Aorta (tissue), 5 donors: ENCODE results near the gene TRRAP. TPM values are rescaled to one million over a fixed set of nuclear protein-coding genes. Genes with fewer than 3 reads are reported as not detected.

Experiments used
- ATAC-seq: fragments of 200-7000 bp; cut with Tn5 transposase; one replicate; pipeline ENCODE4 v1.9.1; 2022; ENCODE audit warnings: moderate library complexity; ENCODE audit not compliant: low FRiP score
- DNase-seq, 2 donors: peaks; one replicate each; pipeline ENCODE4 v3.0.0-alpha.2; 2020
- H3K27ac ChIP-seq, 2 donors: one replicate each; pipeline ENCODE4 v1.5.1; 2013; ENCODE audit warnings: low read length in 2 of 2, mild to moderate bottlenecking in 2 of 2, moderate library complexity in 2 of 2, control low read depth in 1 of 2, inconsistent platforms in 1 of 2, low read depth in 1 of 2
- H3K27me3 ChIP-seq, 2 donors: one replicate each; pipeline ENCODE4 v1.6.1; 2013; ENCODE audit warnings: control low read depth in 1 of 2, low read length in 1 of 2, mild to moderate bottlenecking in 1 of 2, moderate library complexity in 1 of 2; ENCODE audit not compliant: insufficient read depth in 2 of 2, control insufficient read depth in 1 of 2
- H3K36me3 ChIP-seq, 2 donors: one replicate each; pipeline ENCODE4 v1.6.1; 2013; ENCODE audit warnings: control low read depth in 1 of 2, low read length in 1 of 2, mild to moderate bottlenecking in 1 of 2; ENCODE audit not compliant: insufficient read depth in 2 of 2, control insufficient read depth in 1 of 2
- H3K4me1 ChIP-seq, 2 donors: one replicate each; pipeline ENCODE4 v1.6.1; 2013; ENCODE audit warnings: low read length in 2 of 2, control low read depth in 1 of 2, mild to moderate bottlenecking in 1 of 2, moderate library complexity in 1 of 2; ENCODE audit not compliant: insufficient read depth in 2 of 2, control insufficient read depth in 1 of 2
- H3K4me3 ChIP-seq, 2 donors: one replicate each; pipeline ENCODE4 v1.5.1; 2013; ENCODE audit warnings: low read length in 2 of 2, control low read depth in 1 of 2, mild to moderate bottlenecking in 1 of 2
- H3K9me3 ChIP-seq: one replicate; pipeline ENCODE4 v1.6.1; 2013; ENCODE audit warnings: mild to moderate bottlenecking, low read length; ENCODE audit not compliant: control insufficient read depth
- WGBS, 2 donors: extraction: QIAGEN DNeasy Blood & Tissue Kit; methylation state at CpG; one replicate each; pipeline ENCODE4 v1.1.7; 2013; 5-methylcytosine and 5-hydroxymethylcytosine counted together
- intact Hi-C, 2 donors: fragments of 100-400 bp; cut with DNase I; formaldehyde crosslinking; loops; one replicate each; pipeline versions ENCODE4 v1.14.2 to v1.15.0; 2022
- polyA plus RNA-seq, 2 donors: library from polyadenylated mRNA; stranded (reverse); fragments of 200-250 nt; gene quantifications; one replicate each; pipeline ENCODE4 v1.2.3, GENCODE V29; 2013
- total RNA-seq, 2 donors: library from RNA; stranded (reverse); fragmentation: NEBNext Ultra II Directional; extraction: Animal tissue kit (Norgen Biotek cat#: 25700); gene quantifications; one replicate each; pipeline ENCODE4 v1.2.1, GENCODE V29; 2021
- donor health status: healthy with polysubstance abuse.
- donor health status: Bipolar disorder and iron deficiency.
- donor health status: DM: no; HTN: no; CAD: no.
- donor health status: DM: no; HTN: no; CAD: no.
- donor health status: DM: yes; HTN: yes; CAD: no.

TRRAP gene
- total and polyA plus RNA-seq, 4 donors, result 2.4 to 41.9 (median 23.2) TPM

GRCh38 chr7:98974906-98975816 lies 96.8 kb downstream of the TRRAP start:
- H3K36me3 ChIP-seq, result peaks cover 4 to 13% of the 10 kb centered on the region in 2 donors
- H3K27me3 ChIP-seq, result no peaks in the 10 kb centered on the region
- no peak for DNase-seq
- H3K9me3 ChIP-seq, result no peaks in the 10 kb centered on the region
- intact Hi-C loops, result no loop called here
- H3K27ac ChIP-seq, result no peak overlapping the region
- no peaks in the 10 kb centered on the region for H3K4me1 ChIP-seq
- ATAC-seq, result no peak
- WGBS, 2 donors, result 85 to 87% methylated on average over 17 of the region's 17 CpGs
- no peak overlapping the region for H3K4me3 ChIP-seq

DNA sequence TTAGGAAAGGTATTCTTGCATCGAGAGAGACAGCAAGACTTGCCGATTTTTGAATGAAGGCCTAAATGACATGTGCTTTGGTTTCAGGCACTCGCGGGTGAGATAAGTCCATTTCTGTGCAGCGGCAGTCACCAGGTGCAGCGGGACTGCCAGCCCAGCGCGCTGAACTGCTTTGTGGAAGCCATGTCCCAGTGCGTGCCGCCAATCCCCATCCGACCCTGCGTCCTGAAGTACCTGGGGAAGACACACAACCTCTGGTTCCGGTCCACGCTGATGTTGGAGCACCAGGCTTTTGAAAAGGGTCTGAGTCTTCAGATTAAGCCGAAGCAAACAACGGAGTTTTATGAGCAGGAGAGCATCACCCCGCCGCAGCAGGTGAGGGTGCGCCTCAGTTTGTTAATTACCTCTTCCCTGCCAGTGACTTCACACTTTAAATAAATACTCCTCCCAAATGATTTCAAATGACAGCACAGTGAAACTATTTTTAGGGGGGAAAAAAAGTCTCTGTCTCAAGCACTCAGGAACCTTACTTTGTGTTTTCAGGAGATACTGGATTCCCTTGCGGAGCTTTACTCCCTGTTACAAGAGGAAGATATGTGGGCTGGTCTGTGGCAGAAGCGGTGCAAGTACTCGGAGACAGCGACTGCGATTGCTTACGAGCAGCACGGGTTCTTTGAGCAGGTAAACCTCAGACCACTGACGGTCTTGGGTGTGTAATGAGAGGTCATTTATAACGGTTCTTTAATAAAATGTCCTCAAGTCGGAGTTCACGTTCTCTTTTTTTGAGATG lies 98.3 kb downstream of the TRRAP start:
- 95 to 96% methylated on average over 30 of the region's 30 CpGs for WGBS, 2 donors
- H3K4me1 ChIP-seq, result no peaks in the 10 kb centered on the region
- peaks cover 4 to 14% of the 10 kb centered on the region in 2 donors for H3K36me3 ChIP-seq
- no peak overlapping the region for H3K4me3 ChIP-seq
- DNase-seq (no peak), ATAC-seq (no peak)
- no peak overlapping the region for H3K27ac ChIP-seq
- no peaks in the 10 kb centered on the region for H3K9me3 ChIP-seq
- no peaks in the 10 kb centered on the region for H3K27me3 ChIP-seq
- intact Hi-C loops, result no loop called here

DNA sequence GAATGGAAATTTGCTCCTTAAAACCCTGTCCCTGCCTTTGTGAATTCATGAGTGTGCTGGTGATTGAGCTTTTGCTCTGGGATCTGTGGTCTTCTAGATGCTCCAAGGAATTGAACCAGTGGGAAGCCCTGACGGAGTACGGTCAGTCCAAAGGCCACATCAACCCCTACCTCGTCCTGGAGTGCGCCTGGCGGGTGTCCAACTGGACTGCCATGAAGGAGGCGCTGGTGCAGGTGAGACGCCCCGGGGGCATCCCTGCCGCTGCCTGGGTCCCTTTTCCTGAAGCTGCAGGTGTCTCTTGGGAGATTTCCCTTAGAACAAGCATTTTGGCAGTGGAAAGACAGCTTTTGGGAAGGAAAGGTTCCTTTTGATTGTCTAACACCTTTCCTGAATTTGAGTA lies 100.3 kb downstream of the TRRAP start:
- Histone ChIP-seq H3K27me3 (no peaks in the 10 kb centered on the region), H3K27ac (no peak overlapping the region), H3K36me3 (peaks cover 8 to 20% of the 10 kb centered on the region in 2 donors), H3K4me3 (no peak overlapping the region), H3K9me3 (no peaks in the 10 kb centered on the region), H3K4me1 (no peaks in the 10 kb centered on the region)
- no peak for ATAC-seq
- WGBS, 2 donors, result 89 to 91% methylated on average over 9 of the region's 9 CpGs
- no peak for DNase-seq
- intact Hi-C loops, result no loop called here

GRCh38 chr7:98981701-98982100 lies 103.4 kb downstream of the TRRAP start:
- Histone ChIP-seq H3K36me3 (peaks cover 11 to 15% of the 10 kb centered on the region in 2 donors), H3K27me3 (no peaks in the 10 kb centered on the region), H3K4me3 (no peak overlapping the region), H3K27ac (no peak overlapping the region), H3K9me3 (no peaks in the 10 kb centered on the region), H3K4me1 (no peaks in the 10 kb centered on the region)
- intact Hi-C loops, result no loop called here
- 93% methylated on average over 23 of the region's 23 CpGs for WGBS, 2 donors
- no peak for DNase-seq
- ATAC-seq, result no peak

DNA sequence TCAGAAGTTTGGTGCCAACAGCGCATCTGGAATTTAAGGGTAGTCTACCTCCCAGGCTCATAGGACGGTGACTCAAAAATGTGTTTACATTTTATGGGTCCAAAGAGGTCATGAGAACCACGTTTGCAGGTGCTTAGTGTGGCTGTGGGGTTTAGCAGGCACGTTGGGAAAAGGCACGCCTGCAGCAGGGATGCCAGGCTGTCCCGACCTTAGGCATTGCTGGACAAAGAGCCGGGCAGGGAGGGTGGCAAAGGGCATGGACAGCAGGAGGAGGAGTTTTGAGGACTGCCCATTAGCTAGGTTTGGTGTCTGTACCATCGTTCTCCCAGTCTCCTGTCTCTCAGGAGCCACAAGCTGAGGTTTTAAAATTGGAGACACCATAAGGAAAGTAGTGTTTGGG lies 104.4 kb downstream of the TRRAP start:
- H3K9me3 ChIP-seq, result no peaks in the 10 kb centered on the region
- DNase-seq (no peak), ATAC-seq (no peak)
- no peak overlapping the region for H3K27ac ChIP-seq
- H3K27me3 ChIP-seq, result no peaks in the 10 kb centered on the region
- intact Hi-C loops, result no loop called here
- no peaks in the 10 kb centered on the region for H3K4me1 ChIP-seq
- WGBS, 2 donors, result 88 to 89% methylated on average over 8 of the region's 8 CpGs
- H3K36me3 ChIP-seq, result peaks cover 8 to 12% of the 10 kb centered on the region in 2 donors
- no peak overlapping the region for H3K4me3 ChIP-seq

DNA sequence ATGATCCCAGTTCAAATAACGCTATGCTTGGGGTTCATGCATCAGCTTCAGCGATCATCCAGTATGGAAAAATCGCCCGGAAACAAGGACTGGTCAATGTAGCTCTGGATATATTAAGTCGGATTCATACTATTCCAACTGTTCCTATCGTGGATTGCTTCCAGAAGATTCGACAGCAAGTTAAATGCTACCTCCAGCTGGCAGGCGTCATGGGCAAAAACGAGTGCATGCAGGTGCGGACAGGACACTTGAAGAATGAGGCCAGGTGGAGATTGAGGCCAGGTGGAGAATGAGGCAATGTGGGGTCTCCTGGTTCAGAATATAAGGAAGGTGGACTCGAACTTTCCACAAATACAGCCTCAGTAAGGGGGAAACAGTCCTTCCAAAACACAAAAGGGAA lies 105.8 kb downstream of the TRRAP start:
- H3K27me3 ChIP-seq, result no peaks in the 10 kb centered on the region
- WGBS, 2 donors, result 89 to 91% methylated on average over 11 of the region's 11 CpGs
- ATAC-seq, result no peak
- peaks cover 7 to 13% of the 10 kb centered on the region in 2 donors for H3K36me3 ChIP-seq
- no peak overlapping the region for H3K27ac ChIP-seq
- no peak for DNase-seq
- no peak overlapping the region for H3K4me3 ChIP-seq
- H3K9me3 ChIP-seq, result no peaks in the 10 kb centered on the region
- intact Hi-C loops, result no loop called here
- no peaks in the 10 kb centered on the region for H3K4me1 ChIP-seq

DNA sequence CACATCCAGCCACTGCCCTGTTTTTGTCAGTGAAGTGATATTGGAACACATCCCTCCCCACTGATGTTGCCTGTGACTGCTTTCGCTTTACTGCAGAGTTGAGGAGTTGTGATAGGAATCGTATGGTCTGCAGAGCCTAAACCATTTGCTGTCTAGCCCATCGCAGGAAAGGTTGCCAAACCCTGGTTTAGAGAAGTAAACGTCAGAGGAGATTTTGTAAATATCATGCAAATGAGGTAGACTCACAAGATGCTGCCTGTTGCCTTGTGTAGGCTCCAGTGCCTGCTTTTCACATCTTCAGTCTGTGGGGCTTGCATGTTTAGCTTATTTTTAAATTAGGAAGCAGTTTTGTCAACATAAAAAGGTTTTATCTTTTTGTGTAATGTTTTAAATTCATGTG lies 107.1 kb downstream of the TRRAP start:
- no peaks in the 10 kb centered on the region for H3K4me1 ChIP-seq
- no peaks in the 10 kb centered on the region for H3K9me3 ChIP-seq
- no peak overlapping the region for H3K27ac ChIP-seq
- DNase-seq (no peak), ATAC-seq (no peak)
- no peak overlapping the region for H3K4me3 ChIP-seq
- 75 to 77% methylated on average over 4 of the region's 4 CpGs for WGBS, 2 donors
- H3K27me3 ChIP-seq, result no peaks in the 10 kb centered on the region
- peaks cover 7 to 16% of the 10 kb centered on the region in 2 donors for H3K36me3 ChIP-seq
- intact Hi-C loops, result no loop called here

GRCh38 chr7:98985945-98986344 lies 107.6 kb downstream of the TRRAP start:
- no peaks in the 10 kb centered on the region for H3K9me3 ChIP-seq
- H3K36me3 ChIP-seq, result peaks cover 7 to 18% of the 10 kb centered on the region in 2 donors
- no peak overlapping the region for H3K4me3 ChIP-seq
- H3K27me3 ChIP-seq, result no peaks in the 10 kb centered on the region
- ATAC-seq, result no peak
- no peak overlapping the region for H3K27ac ChIP-seq
- intact Hi-C loops, result no loop called here
- no peaks in the 10 kb centered on the region for H3K4me1 ChIP-seq
- no peak for DNase-seq
